NCI-H1092 (cell line): Measurements from ENCODE around the gene FCN1.
"Not testable (repeated sequence)": the region's sequence is repeated elsewhere in the genome, so short reads cannot be mapped to it uniquely, and the experiment has no call there.

ENCODE experiments used
- DNase-seq: peaks from one replicate; lab custom pipeline; 2025; lab: John Stamatoyannopoulos, UW

Gene FCN1

GRCh38 chr9:134871697-134872340, 45.9 kb downstream of the FCN1 start:
- no peak for DNase-seq

DNA sequence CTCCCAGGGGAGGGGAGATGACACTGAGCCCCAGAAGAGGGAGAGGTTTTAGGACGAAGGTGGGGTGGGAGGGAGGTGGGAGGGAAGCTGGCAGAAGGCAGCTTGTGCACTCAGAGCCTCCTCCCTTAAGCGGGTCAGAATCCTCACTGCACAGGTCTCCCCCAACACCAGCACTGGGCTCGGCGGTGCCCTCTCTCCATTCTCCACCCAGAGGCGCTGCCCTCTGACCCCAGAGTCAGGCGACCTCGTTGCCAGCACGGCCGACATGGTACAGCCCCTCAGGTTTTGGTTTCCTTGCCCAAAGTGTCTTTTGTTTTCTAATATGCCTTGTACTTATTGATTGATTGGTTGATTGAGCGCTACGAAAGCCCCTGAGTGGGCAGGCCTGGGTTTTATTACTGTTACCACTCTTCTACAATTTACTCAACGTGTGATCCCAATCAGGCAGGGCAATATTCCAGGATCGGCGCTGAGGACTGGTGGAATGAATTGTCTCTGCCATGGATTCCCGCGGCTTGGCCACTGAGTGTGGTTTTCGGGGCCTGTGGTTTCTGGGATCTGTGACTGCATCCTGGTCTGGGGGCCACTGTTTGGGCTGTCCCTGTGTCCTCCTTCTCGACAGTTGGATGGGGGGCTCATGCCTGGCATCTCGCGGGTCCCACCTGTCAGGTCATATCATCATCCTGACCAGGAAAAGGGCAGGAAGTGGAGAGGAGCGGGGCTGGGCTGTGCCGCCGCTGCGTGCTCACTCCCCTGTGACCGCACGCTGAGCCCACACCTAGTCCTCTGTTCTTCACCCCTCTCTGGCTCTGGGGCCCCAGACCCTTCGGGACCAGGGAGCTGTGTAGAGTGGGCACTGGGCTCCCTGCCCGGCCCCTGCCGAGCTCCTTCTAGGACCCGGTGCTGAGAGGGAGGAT, 46.7 kb downstream of the FCN1 start:
- no peak for DNase-seq

DNA sequence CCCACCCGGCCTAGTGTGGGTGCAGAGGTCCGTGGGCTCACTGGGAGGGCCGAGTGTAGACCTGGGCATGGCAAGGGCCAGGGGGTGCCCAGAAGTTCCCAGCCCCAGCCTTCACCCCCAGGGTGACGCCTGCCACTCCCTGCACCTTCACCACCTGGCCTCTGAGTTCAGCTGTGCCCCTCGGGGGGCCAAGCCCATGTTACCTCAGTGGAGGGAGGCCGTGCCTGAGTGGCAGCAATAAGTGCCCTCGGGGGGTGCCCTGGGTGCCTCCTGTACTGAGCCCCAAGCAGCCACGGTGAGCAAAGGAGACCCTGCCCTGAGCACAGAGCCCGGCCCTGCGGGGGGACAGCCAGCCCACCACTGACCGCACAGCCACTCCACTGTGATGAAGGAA, 47.4 kb downstream of the FCN1 start:
- no peak for DNase-seq

DNA sequence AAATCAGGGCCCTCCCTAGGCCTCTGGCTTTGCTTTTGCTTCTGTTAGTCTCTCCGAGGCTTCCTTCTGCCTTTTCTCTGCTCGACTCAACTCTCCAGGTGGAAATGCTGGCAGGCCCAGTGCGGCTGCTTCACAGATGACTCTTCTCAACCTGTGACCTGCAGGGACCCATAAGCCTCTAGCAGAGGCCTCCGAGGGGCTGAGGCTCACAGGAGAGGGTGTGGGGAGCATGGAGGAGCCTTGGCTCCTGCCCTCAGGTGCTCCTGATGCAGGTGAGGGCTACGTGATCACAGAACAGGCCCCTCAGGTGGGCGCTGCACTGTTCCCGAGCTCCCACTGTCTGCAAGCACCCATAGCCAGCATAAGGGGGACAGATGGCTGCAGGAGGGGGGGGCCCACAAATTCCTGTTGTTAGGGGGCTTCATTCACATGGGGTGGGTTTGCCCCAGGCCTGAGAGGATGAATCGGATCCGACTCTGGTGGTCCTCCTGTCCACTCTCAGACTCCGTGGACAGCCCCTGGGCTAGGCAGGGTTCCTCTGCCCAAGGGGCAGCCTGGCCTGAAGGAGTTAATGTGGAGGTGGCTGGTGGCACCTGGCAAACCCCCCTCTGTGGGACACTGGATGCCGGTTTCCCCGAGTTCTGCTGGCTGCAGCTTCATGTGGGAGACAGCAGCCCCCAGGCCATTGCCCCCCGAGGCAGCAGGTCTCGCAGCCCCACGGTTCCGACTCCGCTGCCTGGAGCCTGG, 48.0 kb downstream of the FCN1 start:
- DNase-seq, result no peak

DNA sequence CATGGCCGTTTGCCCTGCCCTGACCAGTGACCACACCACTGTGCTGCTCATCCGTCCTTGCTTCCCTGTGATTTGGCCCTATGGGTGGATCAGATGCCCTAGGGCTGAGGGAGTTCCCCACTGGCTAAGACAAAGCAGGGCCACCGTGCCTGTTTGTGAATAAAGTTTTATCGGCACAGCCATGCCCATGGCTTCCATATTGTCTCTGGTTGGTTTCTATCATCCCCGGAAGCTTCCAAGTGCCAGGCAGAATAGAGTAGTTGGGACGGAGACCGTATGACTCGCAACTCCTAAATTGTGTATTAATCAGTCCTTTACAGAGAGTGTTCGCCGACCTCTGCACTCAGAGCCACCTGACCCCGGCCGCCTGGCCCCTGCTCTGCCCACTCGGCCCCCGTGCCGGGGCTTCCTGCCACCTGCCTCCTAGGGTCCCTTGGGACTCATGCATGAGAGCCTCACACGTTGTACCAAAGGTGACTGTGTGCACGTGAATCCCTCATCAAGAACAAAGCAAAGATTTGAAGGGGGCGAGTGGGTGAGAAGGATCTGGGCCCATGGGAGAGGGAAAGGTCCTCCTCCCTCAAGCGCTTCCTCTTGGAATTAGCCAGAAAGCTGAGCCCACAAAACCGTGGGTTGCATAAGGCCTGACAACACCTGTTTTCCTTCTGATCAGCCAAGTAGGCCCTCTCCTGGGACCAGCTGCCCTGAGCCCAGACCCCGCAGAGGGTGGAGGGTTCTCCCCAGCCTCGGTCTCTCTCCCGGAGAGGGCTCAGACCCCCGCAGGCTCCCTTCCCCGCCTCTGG, 48.8 kb downstream of the FCN1 start:
- DNase-seq, result no peak

DNA sequence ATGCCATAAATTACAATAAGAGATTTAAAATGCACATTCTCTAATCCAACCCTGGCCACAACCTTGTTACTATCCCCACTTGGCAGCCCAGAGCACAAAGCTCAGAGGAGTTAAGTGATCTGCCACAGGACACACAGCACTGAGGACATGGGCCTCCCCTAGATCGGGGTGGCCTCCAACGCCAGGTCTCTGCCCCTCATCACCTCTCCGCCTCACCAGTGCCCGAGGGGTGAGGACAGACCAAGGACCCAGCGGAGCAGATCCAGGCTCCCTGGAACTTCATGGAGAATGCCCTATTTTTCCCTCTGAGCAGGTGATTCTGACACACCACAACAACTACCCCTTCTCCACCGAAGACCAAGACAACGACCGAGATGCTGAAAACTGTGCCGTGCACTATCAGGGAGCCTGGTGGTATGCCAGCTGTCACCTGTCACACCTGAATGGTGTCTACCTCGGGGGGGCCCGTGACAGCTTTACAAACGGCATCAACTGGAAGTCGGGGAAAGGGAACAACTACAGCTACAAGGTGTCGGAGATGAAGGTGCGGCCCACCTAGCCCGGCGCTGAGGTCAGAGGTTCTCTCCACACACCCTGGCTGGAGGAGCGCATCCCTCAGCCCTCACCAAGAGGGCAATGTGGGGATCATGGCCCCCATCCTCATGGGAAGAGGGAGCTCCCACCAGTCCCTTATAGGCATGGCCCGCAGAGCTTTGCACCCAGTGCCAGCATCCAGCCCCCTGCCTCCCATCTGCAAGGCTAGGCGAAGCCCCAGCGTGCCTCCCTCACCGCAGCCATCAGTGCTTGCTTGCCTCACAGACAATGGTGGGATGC, 49.6 kb downstream of the FCN1 start:
- DNase-seq, result no peak

DNA sequence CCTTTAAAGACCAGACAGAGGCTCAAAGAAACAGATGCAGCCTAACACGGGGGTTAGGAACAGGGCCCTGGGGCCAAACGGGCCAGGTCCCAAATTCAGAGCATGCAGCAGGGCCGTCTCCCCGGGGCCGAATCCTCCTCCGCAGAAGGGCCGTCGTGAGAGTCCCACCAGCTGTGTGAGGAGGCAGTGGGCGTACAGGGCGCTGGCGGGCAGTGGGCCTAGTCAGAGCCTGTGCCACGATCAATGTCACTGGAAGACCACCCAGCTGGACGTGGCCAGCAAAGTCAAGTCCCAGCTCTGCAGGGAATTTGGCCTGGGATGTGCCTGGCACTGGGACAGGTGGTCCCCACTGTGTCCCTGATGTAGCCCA, 52.9 kb downstream of the FCN1 start:
- DNase-seq, result no peak

DNA sequence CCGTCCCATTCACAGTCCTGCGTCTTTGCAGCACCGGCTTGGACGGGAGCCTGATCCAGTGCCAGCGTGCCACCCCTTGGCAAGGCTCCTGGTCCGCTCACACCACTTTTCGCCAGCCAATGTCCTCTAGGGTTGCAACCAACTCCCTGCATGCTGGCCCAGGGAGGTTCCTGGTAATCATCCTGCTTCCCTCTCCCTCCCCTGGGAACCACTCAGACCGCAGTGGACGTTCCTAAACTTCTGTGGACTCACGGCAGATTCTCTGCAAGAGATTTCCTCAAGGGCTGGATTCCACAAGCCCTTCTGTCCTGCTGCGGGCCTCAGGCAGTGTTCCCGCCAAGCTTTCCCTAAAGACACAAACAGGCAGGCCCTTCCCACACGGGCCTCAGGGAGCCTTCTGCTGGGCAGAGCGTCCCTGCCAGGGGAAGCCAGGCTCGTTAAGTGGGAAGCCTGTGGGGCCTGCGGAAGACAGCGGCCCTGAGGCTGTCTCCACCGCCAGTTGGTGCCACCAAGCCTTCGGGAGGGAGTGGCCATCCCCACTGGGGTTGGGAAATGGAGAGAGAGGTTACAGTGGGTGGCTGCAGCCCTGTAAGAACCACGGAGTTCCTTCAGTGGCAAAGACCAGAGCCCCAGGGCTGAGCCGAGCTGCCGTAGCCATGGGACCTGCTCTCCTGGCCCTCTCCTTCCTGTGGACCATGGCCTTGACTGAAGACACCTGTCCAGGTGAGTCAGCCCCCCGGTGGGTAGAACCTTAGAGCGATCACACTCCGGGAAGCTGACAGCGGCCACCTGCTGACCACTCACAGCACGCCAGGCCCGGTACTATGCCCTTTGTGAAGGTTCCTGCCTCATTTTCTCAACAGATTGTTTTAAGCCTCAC, 53.5 kb downstream of the FCN1 start:
- no peak for DNase-seq

GRCh38 chr9:134863306-134863902, 54.3 kb downstream of the FCN1 start:
- no peak for DNase-seq

- DNase-seq, result no peak
Observed at GRCh38 chr9:134861595-134862334, 55.9 kb downstream of the FCN1 start.

DNA sequence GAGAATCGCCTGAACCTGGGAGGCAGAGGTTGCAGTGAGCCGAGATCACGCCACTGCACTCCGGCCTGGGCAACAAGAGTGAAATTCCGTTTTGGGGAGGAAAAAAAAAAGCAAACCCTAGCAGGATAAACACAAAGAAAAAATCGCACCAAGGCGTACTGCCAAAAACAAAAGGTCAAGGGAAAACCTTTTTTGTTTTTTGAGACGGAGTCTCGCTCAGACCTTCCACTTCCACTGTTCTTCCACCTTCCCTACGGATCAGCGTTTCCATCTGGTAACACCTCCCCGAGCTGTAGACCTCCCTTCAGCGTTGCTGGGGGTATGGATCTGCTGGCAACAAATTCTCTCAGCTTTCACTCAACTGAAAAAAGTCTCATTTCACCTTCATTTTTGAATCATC, 57.2 kb downstream of the FCN1 start:
- no peak for DNase-seq

GRCh38 chr9:134858051-134858841, 59.5 kb downstream of the FCN1 start:
- no peak for DNase-seq

DNA sequence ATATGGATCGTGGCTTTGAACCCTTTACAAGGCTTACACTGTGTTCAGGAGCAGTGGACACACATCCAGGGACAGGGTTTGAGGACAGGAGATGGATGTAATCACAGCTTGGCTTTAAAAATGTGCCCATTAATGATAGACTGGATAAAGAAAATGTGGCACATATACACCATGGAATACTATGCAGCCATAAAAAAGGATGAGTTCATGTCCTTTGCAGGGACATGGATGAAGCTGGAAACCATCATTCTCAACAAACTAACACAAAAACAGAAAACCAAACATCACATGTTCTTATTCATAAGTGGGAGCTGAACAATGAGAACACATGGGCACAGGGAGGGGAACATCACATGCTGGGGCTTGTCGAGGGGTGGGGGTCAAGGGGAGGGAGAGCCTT, 60.3 kb downstream of the FCN1 start:
- not testable (repeated sequence) for DNase-seq

- no peak for DNase-seq
Observed at GRCh38 chr9:134855900-134856377, 61.8 kb downstream of the FCN1 start.
